Cardiac muscle cell (in vitro differentiated cells and primary cell): ENCODE data around the gene KCNJ3. TPM values are rescaled to one million over a fixed set of nuclear protein-coding genes. Genes with fewer than 3 reads are reported as not detected.

ENCODE experiments used
- DNase-seq, 2 donors: peaks; one replicate each; pipeline versions ENCODE4 v3.0.0 to v3.0.0-alpha.2; 2010 to 2017; ENCODE audit warnings: low read depth in 1 of 2, low spot score in 1 of 2
- H3K27ac ChIP-seq: fragments of 200-600 bp; sonication (generic); 2 replicates; pipeline ENCODE4 v1.5.1; 2016
- H3K27me3 ChIP-seq: fragments of 200-600 bp; sonication (generic); 2 replicates; pipeline ENCODE4 v1.6.0; 2016; ENCODE audit warnings: control low read depth
- H3K36me3 ChIP-seq: fragments of 200-600 bp; sonication (generic); 2 replicates; pipeline ENCODE4 v1.5.1; 2016; ENCODE audit warnings: control low read depth
- H3K4me1 ChIP-seq: fragments of 200-600 bp; sonication (generic); 2 replicates; pipeline ENCODE4 v1.8.1; 2017; ENCODE audit warnings: low read depth, mild to moderate bottlenecking, mixed run types
- H3K4me3 ChIP-seq: fragments of 200-600 bp; sonication (generic); 2 replicates; pipeline ENCODE4 v1.5.1; 2016; ENCODE audit warnings: mild to moderate bottlenecking
- H3K9me3 ChIP-seq: fragments of 200-600 bp; sonication (generic); 2 replicates; pipeline ENCODE4 v1.5.1; 2017; ENCODE audit warnings: low read depth, mild to moderate bottlenecking, control low read depth
- CTCF ChIP-seq: IDR thresholded peaks from 2 replicates; pipeline ENCODE4 v1.5.1; 2012; ENCODE audit warnings: low read depth, mild to moderate bottlenecking, low read length
- polyA plus RNA-seq: library from polyadenylated mRNA; unstranded; fragments of >200 nt; fragmentation: Nextera tagmentation; extraction: Ambion mirVana; gene quantifications from 2 replicates; pipeline ENCODE4 v1.2.1, GENCODE V29; 2016
- total RNA-seq: library from RNA; depleted of rRNA; stranded (reverse); fragments of >200 nt; gene quantifications from 2 replicates; pipeline ENCODE4 v1.2.3, GENCODE V29; 2016

Gene KCNJ3
- total and polyA plus RNA-seq, 2 experiments from 2014 or later: 1.9 to 2.0 TPM

DNA sequence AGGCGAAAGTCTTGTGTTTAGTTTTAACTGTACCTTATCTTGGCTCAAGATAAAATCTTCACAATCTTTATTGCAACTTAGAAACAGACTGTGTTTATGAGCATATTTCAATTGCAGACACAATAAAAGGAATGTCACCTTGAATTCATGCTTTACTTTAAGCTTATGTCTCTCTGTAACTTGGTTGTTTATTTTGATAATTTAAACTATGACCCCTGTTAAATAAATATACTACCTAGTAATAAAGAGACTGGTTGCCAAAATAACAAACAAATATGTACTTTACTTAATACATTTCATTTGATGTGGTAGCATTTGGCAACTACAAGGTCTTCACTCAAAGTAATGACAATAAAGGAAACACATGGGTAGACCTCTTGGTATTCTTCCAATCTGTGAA lies 202.6 kb downstream of the KCNJ3 start:
- Histone ChIP-seq H3K9me3 (no peaks in the 10 kb centered on the region), H3K27ac (no peak overlapping the region), H3K4me1 (no peaks in the 10 kb centered on the region), H3K4me3 (no peak overlapping the region), H3K36me3 (no peaks in the 10 kb centered on the region), H3K27me3 (no peaks in the 10 kb centered on the region)
- DNase-seq: no peak
- no peak for TF ChIP-seq CTCF
